Mucosa of stomach (tissue), 1 donor: ENCODE results near the gene SLC34A2.
"Not testable (repeated sequence)": the region's sequence is repeated elsewhere in the genome, so short reads cannot be mapped to it uniquely, and the experiment has no call there.

Experiments used
- H3K27me3 ChIP-seq: one replicate; pipeline ENCODE4 v1.7.0; 2013; ENCODE audit warnings: mild to moderate bottlenecking, low read length; ENCODE audit not compliant: control insufficient read depth, insufficient read depth
- H3K36me3 ChIP-seq: one replicate; pipeline ENCODE4 v1.7.0; 2013; ENCODE audit warnings: low read length; ENCODE audit not compliant: control insufficient read depth, insufficient read depth
- H3K4me1 ChIP-seq: one replicate; pipeline ENCODE4 v1.7.0; 2013; ENCODE audit warnings: mild to moderate bottlenecking, low read length; ENCODE audit not compliant: control insufficient read depth, insufficient read depth
- H3K4me3 ChIP-seq: one replicate; pipeline ENCODE4 v1.7.0; 2013; ENCODE audit warnings: low read length
- H3K9ac ChIP-seq: one replicate; pipeline ENCODE4 v1.7.0; 2013; ENCODE audit warnings: mild to moderate bottlenecking, low read length, moderate library complexity
- H3K9me3 ChIP-seq: one replicate; pipeline ENCODE4 v1.7.0; 2013; ENCODE audit warnings: mild to moderate bottlenecking, low read length, moderate library complexity; ENCODE audit not compliant: control insufficient read depth
- donor health status: Pancreatic carcinoma.

The SLC34A2 gene, protein sequence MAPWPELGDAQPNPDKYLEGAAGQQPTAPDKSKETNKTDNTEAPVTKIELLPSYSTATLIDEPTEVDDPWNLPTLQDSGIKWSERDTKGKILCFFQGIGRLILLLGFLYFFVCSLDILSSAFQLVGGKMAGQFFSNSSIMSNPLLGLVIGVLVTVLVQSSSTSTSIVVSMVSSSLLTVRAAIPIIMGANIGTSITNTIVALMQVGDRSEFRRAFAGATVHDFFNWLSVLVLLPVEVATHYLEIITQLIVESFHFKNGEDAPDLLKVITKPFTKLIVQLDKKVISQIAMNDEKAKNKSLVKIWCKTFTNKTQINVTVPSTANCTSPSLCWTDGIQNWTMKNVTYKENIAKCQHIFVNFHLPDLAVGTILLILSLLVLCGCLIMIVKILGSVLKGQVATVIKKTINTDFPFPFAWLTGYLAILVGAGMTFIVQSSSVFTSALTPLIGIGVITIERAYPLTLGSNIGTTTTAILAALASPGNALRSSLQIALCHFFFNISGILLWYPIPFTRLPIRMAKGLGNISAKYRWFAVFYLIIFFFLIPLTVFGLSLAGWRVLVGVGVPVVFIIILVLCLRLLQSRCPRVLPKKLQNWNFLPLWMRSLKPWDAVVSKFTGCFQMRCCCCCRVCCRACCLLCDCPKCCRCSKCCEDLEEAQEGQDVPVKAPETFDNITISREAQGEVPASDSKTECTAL

DNA sequence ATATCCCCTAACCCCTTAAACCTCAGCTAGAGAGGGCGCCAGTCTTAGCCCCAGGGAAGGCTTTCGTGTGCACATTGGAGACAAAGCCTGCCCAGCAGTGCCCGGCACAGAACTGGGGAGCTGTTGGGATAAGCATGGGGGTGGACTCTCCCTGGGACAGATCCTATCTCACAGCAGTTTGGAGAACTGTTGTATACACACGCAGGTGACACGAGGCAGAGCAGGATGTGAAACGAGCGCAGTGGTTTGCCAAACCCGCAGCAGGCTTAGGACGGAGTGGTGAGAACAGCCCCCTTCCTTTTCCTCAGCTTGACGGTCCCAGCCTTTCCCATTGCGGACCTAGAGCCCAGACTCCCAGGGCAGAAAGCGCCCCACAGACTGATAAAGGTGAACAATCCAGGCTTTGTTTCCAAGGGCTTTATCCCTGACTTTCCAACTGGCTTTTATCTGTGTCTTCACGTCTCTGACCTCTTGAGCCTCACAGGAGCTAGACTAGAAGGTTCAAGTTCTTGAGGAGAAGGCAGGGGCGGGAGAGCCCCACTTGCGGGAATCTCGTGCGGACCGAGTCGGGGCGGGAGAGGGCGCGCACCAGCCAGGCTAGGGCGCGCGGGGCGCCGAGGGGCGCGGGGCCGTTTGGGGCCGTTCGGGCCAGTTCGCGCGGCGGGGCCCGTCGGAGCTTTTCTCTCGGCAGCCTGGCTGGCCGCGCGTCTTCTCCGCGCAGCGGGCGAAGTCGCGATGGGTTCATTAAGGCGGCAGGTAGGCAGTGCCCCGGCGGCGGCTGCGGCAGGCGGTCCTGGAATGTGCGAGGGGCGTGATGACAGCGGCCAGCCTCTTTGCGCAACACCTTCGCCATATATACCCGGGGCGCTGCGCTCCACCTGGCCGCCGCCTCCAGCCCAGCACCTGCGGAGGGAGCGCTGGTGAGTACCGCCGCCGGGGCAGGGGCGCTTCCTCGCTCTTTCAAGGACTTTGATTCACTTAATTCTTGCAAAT lies at the start of gene SLC34A2:
TSS of gene SLC34A2 (plus strand) at position 881 of the 993 bp plus-strand sequence. CDS start 6,650 bp downstream, outside the sequence.
- Histone ChIP-seq H3K4me3 (no peak within 1 kb of the TSS), H3K27me3 (peaks cover 29% of the 10 kb centered on the region), H3K9ac (no peak within 1 kb of the TSS), H3K9me3 (no peaks in the 10 kb centered on the region), H3K36me3 (no peaks in the 10 kb centered on the region), H3K4me1 (peaks cover 6% of the 10 kb centered on the region)

DNA sequence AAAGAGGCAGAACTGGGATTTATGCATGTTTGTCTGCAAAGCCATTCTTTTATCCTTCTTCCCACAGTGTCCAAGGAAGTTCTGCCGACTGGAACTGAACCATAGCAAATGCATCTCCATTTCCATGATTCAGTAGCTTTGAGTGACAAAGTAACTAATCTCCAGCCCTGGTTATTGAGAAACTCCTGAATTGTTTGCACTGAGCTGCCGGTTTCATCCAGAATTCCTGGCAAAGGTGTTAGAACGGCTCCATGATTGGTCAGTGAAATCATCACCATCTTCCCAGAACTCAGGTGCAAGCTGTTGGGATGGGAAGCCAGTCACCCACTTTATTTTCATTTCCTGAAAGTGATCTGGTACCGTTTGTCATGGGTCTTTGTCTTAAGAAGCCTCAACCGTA lies 47.0 kb upstream of the SLC34A2 start:
- Histone ChIP-seq H3K9ac (no peak overlapping the region), H3K36me3 (no peaks in the 10 kb centered on the region), H3K4me1 (no peaks in the 10 kb centered on the region), H3K27me3 (no peaks in the 10 kb centered on the region), H3K9me3 (no peaks in the 10 kb centered on the region), H3K4me3 (no peak overlapping the region)

DNA sequence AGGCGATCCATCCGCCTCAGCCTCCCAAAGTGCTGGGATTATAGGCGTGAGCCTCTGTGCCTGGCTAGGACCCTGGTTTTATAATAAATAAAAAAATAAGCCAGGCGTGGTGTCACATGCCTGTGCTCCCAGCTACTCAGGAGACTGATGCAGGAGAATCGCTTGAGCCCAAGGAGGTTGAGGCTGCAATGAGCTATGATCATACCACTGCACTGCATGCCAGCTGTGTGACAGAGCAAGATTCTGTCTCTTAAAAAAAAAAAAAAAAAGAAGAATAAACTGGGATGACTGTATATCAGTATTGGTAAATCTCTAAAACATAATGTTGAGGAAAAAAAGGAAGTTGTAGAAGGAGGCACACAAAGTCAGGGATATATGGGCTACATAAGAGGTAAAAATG lies 45.7 kb upstream of the SLC34A2 start:
- H3K9me3 ChIP-seq, result no peaks in the 10 kb centered on the region
- no peaks in the 10 kb centered on the region for H3K4me1 ChIP-seq
- H3K27me3 ChIP-seq, result no peaks in the 10 kb centered on the region
- H3K36me3 ChIP-seq, result no peaks in the 10 kb centered on the region
- no peak overlapping the region for H3K9ac ChIP-seq
- no peak overlapping the region for H3K4me3 ChIP-seq

DNA sequence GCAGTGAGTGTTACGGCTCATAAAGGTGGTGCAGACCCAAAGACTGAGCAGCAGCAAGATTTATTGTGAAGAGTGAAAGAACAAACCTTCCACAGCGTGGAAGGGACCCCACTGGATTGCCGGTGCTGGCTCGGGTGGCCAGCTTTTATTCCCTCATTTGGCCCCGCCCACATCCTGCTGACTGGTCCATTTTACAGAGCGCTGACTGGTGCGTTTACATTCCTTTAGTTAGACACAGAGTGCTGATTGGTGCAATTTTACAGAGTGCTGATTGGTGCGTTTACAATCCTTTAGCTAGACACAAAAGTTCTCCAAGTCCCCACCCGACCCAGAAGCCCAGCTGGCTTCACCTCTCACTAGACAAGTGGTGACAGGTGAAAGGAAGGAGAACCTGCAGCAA lies 42.0 kb upstream of the SLC34A2 start:
- not testable (repeated sequence) for H3K27me3 ChIP-seq, H3K36me3 ChIP-seq, H3K9me3 ChIP-seq, H3K9ac ChIP-seq, H3K4me1 ChIP-seq, H3K4me3 ChIP-seq

DNA sequence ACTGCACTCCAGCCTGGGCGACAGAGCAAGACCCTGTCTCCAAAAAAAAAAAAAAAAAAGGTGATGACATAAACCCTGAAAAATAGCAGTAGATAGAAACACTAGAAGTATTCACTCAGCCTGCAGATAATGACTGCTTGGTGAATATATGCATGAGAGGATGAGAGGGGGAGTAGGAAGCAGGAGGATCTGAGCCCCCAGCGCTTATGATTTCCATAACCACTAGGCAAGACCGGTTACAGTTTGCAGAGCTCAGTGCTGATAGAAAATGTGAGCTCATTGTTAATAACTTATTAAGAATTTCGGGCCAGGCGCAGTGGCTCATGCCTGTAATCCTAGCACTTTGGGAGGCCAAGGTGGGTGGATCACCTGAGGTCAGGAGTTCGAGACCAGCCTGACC lies 40.8 kb upstream of the SLC34A2 start:
- H3K9ac ChIP-seq, result no peak overlapping the region

DNA sequence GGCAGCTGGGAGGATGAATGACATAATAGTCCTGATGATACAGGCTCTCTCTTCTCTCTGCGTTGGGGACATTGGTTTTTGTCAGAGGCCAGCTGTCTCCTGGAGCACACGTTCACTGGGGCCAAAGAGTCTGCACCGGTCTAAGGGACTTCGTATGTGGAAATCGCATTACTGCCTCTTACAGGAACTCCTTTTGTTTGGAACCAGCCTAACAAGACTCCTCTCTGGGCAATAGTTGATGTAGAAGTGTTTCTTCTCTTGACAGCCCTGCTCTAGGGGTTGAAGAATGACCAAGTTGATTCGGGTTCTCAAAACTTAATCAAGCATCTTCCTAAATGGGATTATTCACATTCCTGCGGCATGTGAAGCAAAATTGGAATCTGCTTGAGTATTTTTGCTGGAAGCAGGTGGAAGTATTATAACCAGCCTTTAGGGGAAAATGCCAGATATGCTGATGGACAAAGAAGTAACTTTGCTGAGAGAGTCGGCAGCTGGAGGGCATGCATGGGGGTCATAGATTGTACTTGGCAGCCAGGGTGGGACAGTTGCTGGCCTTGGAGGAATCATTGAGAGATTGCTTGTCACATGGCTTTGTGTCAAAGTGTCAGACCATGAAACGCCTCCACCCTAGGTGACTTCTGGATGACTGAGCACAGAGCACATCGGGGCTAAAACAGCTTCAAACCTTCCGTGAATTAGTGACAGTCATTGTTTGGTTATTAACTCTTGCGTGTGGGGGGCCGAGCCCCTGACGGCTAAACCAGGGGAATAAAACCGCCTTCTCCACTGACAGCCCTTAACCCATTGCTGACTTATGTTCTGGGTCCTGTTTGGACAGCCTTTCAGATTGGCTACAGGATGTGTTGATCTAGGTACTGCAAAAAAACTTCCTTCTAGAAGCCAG lies 34.4 kb upstream of the SLC34A2 start:
- H3K9ac ChIP-seq, result no peak overlapping the region
- H3K4me3 ChIP-seq, result no peak overlapping the region

More for the DNA sequence above, 40.8 kb upstream of the SLC34A2 start:
- Histone ChIP-seq H3K36me3 (no peaks in the 10 kb centered on the region), H3K4me1 (no peaks in the 10 kb centered on the region), H3K27me3 (no peaks in the 10 kb centered on the region), H3K9me3 (no peaks in the 10 kb centered on the region), H3K4me3 (no peak overlapping the region)

DNA sequence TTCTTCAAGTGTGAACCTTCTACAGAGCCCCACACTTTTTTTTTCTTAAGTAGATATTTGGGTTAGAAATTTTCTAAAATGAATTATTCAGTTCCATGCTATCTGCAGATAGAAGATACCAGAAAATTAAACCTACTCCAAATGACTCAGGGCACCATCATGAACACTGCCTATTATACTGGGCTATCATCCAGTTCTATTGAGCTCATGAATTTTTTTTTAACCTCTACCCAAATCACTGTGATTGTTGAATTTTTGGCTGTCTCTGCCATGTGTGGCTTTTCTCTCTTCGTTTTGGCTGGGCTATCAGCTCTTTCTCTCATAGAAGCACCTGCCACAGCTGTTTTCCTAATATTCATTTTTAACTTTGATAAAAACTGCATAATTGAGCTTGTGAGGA lies 31.0 kb upstream of the SLC34A2 start:
- Histone ChIP-seq H3K4me1 (no peaks in the 10 kb centered on the region), H3K4me3 (no peak overlapping the region), H3K36me3 (no peaks in the 10 kb centered on the region), H3K27me3 (no peaks in the 10 kb centered on the region), H3K9me3 (no peaks in the 10 kb centered on the region), H3K9ac (no peak overlapping the region)

More for the DNA sequence above, 34.4 kb upstream of the SLC34A2 start:
- no peaks in the 10 kb centered on the region for H3K36me3 ChIP-seq
- H3K27me3 ChIP-seq, result no peaks in the 10 kb centered on the region
- H3K9me3 ChIP-seq, result no peaks in the 10 kb centered on the region
- no peaks in the 10 kb centered on the region for H3K4me1 ChIP-seq

DNA sequence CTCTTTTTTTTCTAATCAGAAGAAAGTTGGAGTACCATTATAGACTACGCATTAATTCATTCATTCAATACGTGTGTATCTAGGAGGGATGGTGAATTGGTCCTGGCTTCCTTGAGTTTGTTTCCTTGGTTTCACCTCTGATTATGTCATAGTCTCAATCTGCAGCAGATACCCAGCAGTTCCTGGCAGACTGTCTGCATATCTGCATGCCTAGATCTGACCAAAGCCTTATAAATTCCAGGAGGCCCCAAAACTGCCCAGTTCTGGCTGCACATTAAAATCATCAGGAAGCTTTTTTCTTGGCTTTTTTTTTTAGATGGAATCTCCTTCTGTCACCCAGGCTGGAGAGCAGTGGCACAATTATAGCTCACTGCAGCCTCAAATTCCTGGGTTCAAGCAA lies 27.2 kb upstream of the SLC34A2 start:
- Histone ChIP-seq H3K4me3 (no peak overlapping the region), H3K9ac (no peak overlapping the region), H3K4me1 (peaks cover 11% of the 10 kb centered on the region), H3K27me3 (no peaks in the 10 kb centered on the region), H3K9me3 (no peaks in the 10 kb centered on the region), H3K36me3 (no peaks in the 10 kb centered on the region)

DNA sequence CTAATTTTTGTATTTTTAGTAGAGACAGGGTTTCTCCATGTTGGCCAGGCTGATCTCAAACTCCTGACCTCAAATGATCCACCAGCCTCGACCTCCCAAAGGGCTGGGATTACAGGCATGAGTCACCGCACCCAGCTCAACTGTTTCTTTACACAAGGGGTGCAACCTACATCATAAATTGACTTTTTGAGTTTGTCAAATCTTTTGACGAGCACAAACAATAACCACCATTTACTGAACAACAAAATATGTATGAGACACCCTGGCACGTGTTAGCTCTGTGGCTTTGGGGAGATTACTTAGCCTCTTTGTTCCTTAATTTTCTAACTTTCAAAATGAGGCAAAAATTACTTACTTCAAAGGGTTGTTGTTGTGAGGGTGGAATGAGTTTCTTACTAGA lies 23.5 kb upstream of the SLC34A2 start:
- Histone ChIP-seq H3K9me3 (no peaks in the 10 kb centered on the region), H3K27me3 (no peaks in the 10 kb centered on the region), H3K4me1 (peaks cover 11% of the 10 kb centered on the region), H3K4me3 (no peak overlapping the region), H3K36me3 (no peaks in the 10 kb centered on the region), H3K9ac (no peak overlapping the region)

DNA sequence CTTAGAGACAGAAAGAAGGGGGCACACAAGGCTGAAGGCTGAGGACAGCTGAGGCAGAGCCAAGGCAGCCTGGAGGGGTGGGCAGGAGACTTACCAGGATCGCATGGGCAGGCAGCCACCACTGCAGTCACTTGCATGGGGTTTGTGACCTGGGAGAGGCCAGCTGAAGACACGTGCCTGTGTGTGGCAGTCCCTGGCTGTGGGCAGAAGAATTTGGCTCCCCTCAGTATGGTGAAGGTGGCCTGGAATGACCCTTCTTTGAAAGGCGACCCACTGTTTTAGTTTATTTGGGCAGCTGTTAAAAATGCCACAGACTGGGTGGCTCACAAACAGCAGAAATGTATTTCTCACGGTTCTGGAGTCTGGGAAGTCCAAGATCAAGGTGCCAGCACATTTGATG lies 22.1 kb upstream of the SLC34A2 start:
- Histone ChIP-seq H3K4me3 (no peak overlapping the region), H3K9ac (no peak overlapping the region), H3K4me1 (peaks cover 17% of the 10 kb centered on the region), H3K27me3 (no peaks in the 10 kb centered on the region), H3K36me3 (no peaks in the 10 kb centered on the region), H3K9me3 (no peaks in the 10 kb centered on the region)

DNA sequence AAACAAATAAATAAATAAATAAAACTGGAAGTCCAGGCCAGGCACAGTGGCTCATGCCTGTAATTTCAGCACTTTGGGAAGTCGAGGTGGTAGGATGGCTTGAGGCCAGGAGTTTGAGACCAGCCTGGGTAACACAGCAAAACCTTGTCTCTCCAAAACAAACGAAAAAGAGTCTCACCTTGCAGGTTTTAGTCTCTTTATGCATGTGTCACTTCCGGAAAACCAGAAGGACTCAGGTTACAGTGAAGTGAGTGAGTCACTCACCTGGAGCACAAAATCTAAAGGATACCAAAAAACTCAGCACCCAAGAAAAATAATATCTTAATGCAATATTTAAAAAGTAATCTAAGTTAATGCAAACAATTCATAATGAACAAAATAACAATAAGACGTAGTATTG lies 20.1 kb upstream of the SLC34A2 start:
- Histone ChIP-seq H3K4me3 (no peak overlapping the region), H3K27me3 (no peaks in the 10 kb centered on the region), H3K9ac (no peak overlapping the region), H3K36me3 (no peaks in the 10 kb centered on the region), H3K4me1 (peaks cover 24% of the 10 kb centered on the region), H3K9me3 (no peaks in the 10 kb centered on the region)
